LHCN-M2 (cell line): ENCODE data around the gene GRK6. TPM values are rescaled to one million over a fixed set of nuclear protein-coding genes. Genes with fewer than 3 reads are reported as not detected.
"Not testable (repeated sequence)": the region's sequence is repeated elsewhere in the genome, so short reads cannot be mapped to it uniquely, and the experiment has no call there.

Source experiments
- DNase-seq: peaks from one replicate; pipeline ENCODE4 v3.0.0-alpha.2; 2012; ENCODE audit warnings: low read depth
- total RNA-seq: library from RNA; depleted of rRNA; stranded (reverse); fragments of >200 nt; gene quantifications from 2 replicates; pipeline ENCODE4 v1.2.3, GENCODE V29; 2014

GRK6 gene
- total RNA-seq, 1 experiment from 2014 or later, result 23.8 TPM

GRCh38 chr5:177397875-177398390 is 28.5 kb upstream of the GRK6 start:
- no peak for DNase-seq

- no peak for DNase-seq
Observed at GRCh38 chr5:177399997-177400868, 26.2 kb upstream of the GRK6 start, which contains the start of gene PFN3. Gene PFN3 (minus strand): TSS chr5:177400661. CDS start chr5:177400576, 85 bp downstream.

- peak; percentile 32 for DNase-seq
Observed at GRCh38 chr5:177402271-177403043, 24.0 kb upstream of the GRK6 start.

- DNase-seq, result no peak
Observed at GRCh38 chr5:177403102-177403791, 23.2 kb upstream of the GRK6 start.

- peak; percentile 74 for DNase-seq
Observed at GRCh38 chr5:177403792-177404640, 22.5 kb upstream of the GRK6 start.

- DNase-seq, result no peak
Observed at GRCh38 chr5:177404641-177405179, 21.8 kb upstream of the GRK6 start.

- no peak for DNase-seq
Observed at GRCh38 chr5:177405312-177405711, 21.2 kb upstream of the GRK6 start.

- no peak for DNase-seq
Observed at GRCh38 chr5:177405805-177406204, 20.7 kb upstream of the GRK6 start.

- no peak for DNase-seq
Observed at GRCh38 chr5:177409043-177409801, 17.3 kb upstream of the GRK6 start, which contains the start of gene F12. Gene F12 (minus strand): TSS chr5:177409564. CDS start chr5:177409527, 37 bp downstream.

GRCh38 chr5:177410575-177410974 is 15.9 kb upstream of the GRK6 start:
- no peak for DNase-seq

- no peak for DNase-seq
Observed at GRCh38 chr5:177412603-177413233, 13.8 kb upstream of the GRK6 start.

- no peak for DNase-seq
Observed at GRCh38 chr5:177414481-177414880, 12.0 kb upstream of the GRK6 start.

- not testable (repeated sequence) for DNase-seq
Observed at GRCh38 chr5:177417081-177417480, 9.4 kb upstream of the GRK6 start.

GRCh38 chr5:177419046-177419445 is 7.4 kb upstream of the GRK6 start:
- peak; percentile 70 for DNase-seq

- not testable (repeated sequence) for DNase-seq
Observed at GRCh38 chr5:177420472-177420871, 6.0 kb upstream of the GRK6 start.

GRCh38 chr5:177421062-177421798 is 5.2 kb upstream of the GRK6 start:
- DNase-seq, result peak; percentile 35

- DNase-seq, result no peak
Observed at GRCh38 chr5:177423671-177424070, 2.8 kb upstream of the GRK6 start.

GRCh38 chr5:177425196-177425800 is 1.2 kb upstream of the GRK6 start:
- DNase-seq, result no peak
